Vagina (tissue), 2 donors: Measurements from ENCODE around the gene MYADM. TPM values are rescaled to one million over a fixed set of nuclear protein-coding genes. Genes with fewer than 3 reads are reported as not detected.

Source experiments
- DNase-seq, 2 donors: peaks; one replicate each; pipeline ENCODE4 v3.0.0-alpha.2; 2017; ENCODE audit errors: extremely low spot score in 2 of 2
- H3K27ac ChIP-seq: fragments of 200-600 bp; sonication (generic); one replicate; pipeline ENCODE4 v1.5.1; 2019
- H3K27me3 ChIP-seq: fragments of 200-600 bp; sonication (generic); one replicate; pipeline ENCODE4 v1.5.1; 2019
- H3K36me3 ChIP-seq, 2 donors: fragments of 200-600 bp; sonication (generic); one replicate each; pipeline ENCODE4 v1.5.1; 2017 to 2019
- H3K4me1 ChIP-seq: fragments of 200-600 bp; sonication (generic); one replicate; pipeline ENCODE4 v1.5.1; 2019
- H3K4me3 ChIP-seq, 2 donors: fragments of 200-600 bp; sonication (generic); 1 replicate in 1 of 2; 2 replicates in 1 of 2; pipeline ENCODE4 v1.5.1; 2016 to 2019
- H3K9me3 ChIP-seq: fragments of 200-600 bp; sonication (generic); one replicate; pipeline ENCODE4 v1.5.1; 2019
- CTCF ChIP-seq, 3 experiments: fragments of 450-650 bp in 2 of 3; fragments of 200-600 bp in 1 of 3; sonication (generic) in 1 of 3; IDR thresholded peaks; one replicate each; pipeline ENCODE4 v1.5.1; 2017 to 2019; ENCODE audit warnings: antibody characterized with exemption in 3 of 3, mild to moderate bottlenecking in 2 of 3, moderate library complexity in 2 of 3
- POLR2A ChIP-seq, 2 donors: fragments of 450-650 bp; IDR thresholded peaks; one replicate each; pipeline ENCODE4 v1.6.1; 2017; ENCODE audit warnings: antibody characterized with exemption in 2 of 2, mild to moderate bottlenecking in 2 of 2, moderate library complexity in 2 of 2
- POLR2AphosphoS5 ChIP-seq, 2 donors: sonication (generic); formaldehyde crosslinking; IDR thresholded peaks; one replicate each; pipeline ENCODE4 v1.9.0; 2017; ENCODE audit warnings: antibody characterized with exemption in 2 of 2, mild to moderate bottlenecking in 2 of 2, low read depth in 1 of 2; ENCODE audit not compliant: insufficient read depth in 1 of 2
- intact Hi-C: fragments of 100-400 bp; cut with DNase I; formaldehyde crosslinking; loops from one replicate; pipeline ENCODE4 v1.15.1; 2023
- total RNA-seq: library from RNA; depleted of rRNA; stranded (reverse); fragments of >200 nt; gene quantifications from one replicate; pipeline ENCODE4 v1.2.3, GENCODE V29; 2016

The MYADM gene
- total RNA-seq, 1 donor from 2014 or later = 68.3 TPM

GRCh38 chr19:53912653-53913052 is 45.0 kb downstream of the MYADM start:
- peaks cover 20% of the 10 kb centered on the region for H3K27me3 ChIP-seq
- no peak for DNase-seq
- peaks cover 10% of the 10 kb centered on the region for H3K4me1 ChIP-seq
- intact Hi-C loops = no loop called here
- TF ChIP-seq POLR2A (IDR thresholded peaks at IDR 0.05) = no peak
- TF ChIP-seq POLR2AphosphoS5 (IDR thresholded peaks at IDR 0.05; ENCODE audit: insufficient read depth in 1 of 2, low read depth in 1 of 2) = no peak
- no peak for TF ChIP-seq CTCF (IDR thresholded peaks at IDR 0.05)
- H3K9me3 ChIP-seq = no peaks in the 10 kb centered on the region
- H3K4me3 ChIP-seq = no peak overlapping the region
- H3K36me3 ChIP-seq = no peaks in the 10 kb centered on the region
- no peak overlapping the region for H3K27ac ChIP-seq

- DNase-seq = no peak
- Histone ChIP-seq H3K4me3 (no peak overlapping the region), H3K27me3 (peaks cover 3% of the 10 kb centered on the region), H3K36me3 (no peaks in the 10 kb centered on the region), H3K9me3 (no peaks in the 10 kb centered on the region), H3K27ac (no peak overlapping the region), H3K4me1 (no peaks in the 10 kb centered on the region)
- TF ChIP-seq CTCF (IDR thresholded peaks at IDR 0.05) = no peak
- TF ChIP-seq POLR2AphosphoS5 (IDR thresholded peaks at IDR 0.05; ENCODE audit: insufficient read depth in 1 of 2, low read depth in 1 of 2) = no peak
- TF ChIP-seq POLR2A (IDR thresholded peaks at IDR 0.05) = no peak
- intact Hi-C loops = no loop called here
These were observed 47.3 kb downstream of the MYADM start for GRCh38 chr19:53915000-53915399.

- no peaks in the 10 kb centered on the region for H3K9me3 ChIP-seq
- intact Hi-C loops = no loop called here
- H3K4me3 ChIP-seq = no peak overlapping the region
- TF ChIP-seq POLR2AphosphoS5 (IDR thresholded peaks at IDR 0.05; ENCODE audit: insufficient read depth in 1 of 2, low read depth in 1 of 2) = no peak
- no peak for TF ChIP-seq POLR2A (IDR thresholded peaks at IDR 0.05)
- TF ChIP-seq CTCF (IDR thresholded peaks at IDR 0.05) = no peak
- DNase-seq = no peak
- no peaks in the 10 kb centered on the region for H3K4me1 ChIP-seq
- no peak overlapping the region for H3K27ac ChIP-seq
- H3K36me3 ChIP-seq = no peaks in the 10 kb centered on the region
- H3K27me3 ChIP-seq = no peaks in the 10 kb centered on the region
These were observed 48.3 kb downstream of the MYADM start for GRCh38 chr19:53916004-53916403.

GRCh38 chr19:53917356-53917755 is 49.7 kb downstream of the MYADM start:
- TF ChIP-seq POLR2A (IDR thresholded peaks at IDR 0.05) = no peak
- no peak for TF ChIP-seq CTCF (IDR thresholded peaks at IDR 0.05)
- no peak for TF ChIP-seq POLR2AphosphoS5 (IDR thresholded peaks at IDR 0.05; ENCODE audit: insufficient read depth in 1 of 2, low read depth in 1 of 2)
- Histone ChIP-seq H3K4me3 (no peak overlapping the region), H3K4me1 (no peaks in the 10 kb centered on the region), H3K27ac (no peak overlapping the region), H3K9me3 (no peaks in the 10 kb centered on the region), H3K27me3 (no peaks in the 10 kb centered on the region), H3K36me3 (no peaks in the 10 kb centered on the region)
- intact Hi-C loops = no loop called here
- no peak for DNase-seq

Other genes with a start within 250 kb of the MYADM start
- gene DPRX, start 235.9 kb upstream of the MYADM start, total RNA-seq = not detected
- 0.49 TPM for gene NLRP12, start 43.6 kb upstream of the MYADM start, total RNA-seq
- gene PRKCG, start 14.3 kb downstream of the MYADM start, total RNA-seq = not detected
- gene CACNG7, start 41.4 kb downstream of the MYADM start, total RNA-seq = not detected
- gene CACNG8, start 95.1 kb downstream of the MYADM start, total RNA-seq = not detected
- not detected for gene CACNG6, start 123.8 kb downstream of the MYADM start, total RNA-seq
- not detected for gene VSTM1, start 196.0 kb downstream of the MYADM start, total RNA-seq
- gene TARM1, start 213.5 kb downstream of the MYADM start, total RNA-seq = not detected
- 1.2 TPM for gene OSCAR, start 232.9 kb downstream of the MYADM start, total RNA-seq
- gene NDUFA3, start 235.0 kb downstream of the MYADM start, total RNA-seq = 79.3 TPM
- 13.0 TPM for gene TFPT, start 247.8 kb downstream of the MYADM start, total RNA-seq
- gene PRPF31, start 247.9 kb downstream of the MYADM start, total RNA-seq = 44.4 TPM